ENCODE measurements around the gene RUFY4. TPM values are rescaled to one million over a fixed set of nuclear protein-coding genes. Genes with fewer than 3 reads are reported as not detected.

Gene RUFY4
- total RNA-seq, 1 donor from 2014 or later, result not detected

GRCh38 chr2:218029366-218030360 lies 39.4 kb upstream of the RUFY4 start:
- H3K4me3 ChIP-seq, result no peak overlapping the region
- H3K27me3 ChIP-seq (ENCODE audit: low read depth), result peaks cover 17% of the 10 kb centered on the region
- no peak for DNase-seq
- H3K27ac ChIP-seq (replicated peaks), result peak overlapping the region; percentile 89
- H3K36me3 ChIP-seq, result no peaks in the 10 kb centered on the region
- intact Hi-C loops (cut with micrococcal nuclease), result loop anchor here (10.0 kb wide), 1 partner anchor 245 kb away; no protein-coding TSS in a partner anchor
- peaks cover 74% of the 10 kb centered on the region for H3K4me1 ChIP-seq
- no peaks in the 10 kb centered on the region for H3K9me3 ChIP-seq (replicated peaks)
- TF ChIP-seq CTCF (IDR thresholded peaks at IDR 0.05; ENCODE audit: borderline replicate concordance), result no peak

DNA sequence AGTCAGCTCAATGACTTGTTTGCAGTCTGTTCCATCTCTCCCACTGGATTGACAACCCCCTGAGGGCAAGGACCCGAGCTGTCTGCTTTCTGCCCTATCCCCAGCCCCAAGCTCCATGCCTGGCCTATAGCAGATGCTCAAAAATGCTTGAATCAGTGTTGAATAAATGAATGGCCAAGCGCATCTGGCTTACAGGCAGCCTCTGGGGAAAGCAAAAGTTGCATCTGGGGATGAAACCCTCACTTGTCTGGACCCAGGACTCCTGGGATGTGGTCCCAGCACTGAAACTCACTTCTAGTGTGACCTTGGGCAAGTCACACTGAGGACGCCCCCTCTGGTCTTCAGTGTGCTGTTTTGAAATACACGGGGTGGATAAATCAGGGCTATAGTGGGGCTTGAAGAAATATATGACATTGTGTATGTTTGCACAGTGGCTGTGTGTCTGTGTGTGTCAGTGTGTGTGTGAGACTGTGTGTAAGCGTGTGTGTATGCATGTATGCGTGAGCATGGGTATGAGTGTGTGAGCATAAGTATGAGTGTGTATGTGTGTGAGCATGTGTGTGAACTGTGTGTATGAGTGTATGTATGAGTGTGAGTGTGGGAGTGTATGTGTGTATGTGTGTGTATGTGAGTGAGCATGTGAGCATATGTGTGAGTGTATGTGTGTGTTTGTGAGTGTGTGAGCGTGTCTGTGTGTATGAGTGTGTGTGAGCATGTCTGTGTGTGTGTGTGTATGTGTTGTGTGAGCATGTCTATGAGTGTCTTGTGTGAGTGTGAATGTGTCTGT lies 38.5 kb upstream of the RUFY4 start:
- H3K4me3 ChIP-seq, result no peak overlapping the region
- H3K27ac ChIP-seq (replicated peaks), result no peak overlapping the region
- H3K4me1 ChIP-seq, result peaks cover 65% of the 10 kb centered on the region
- peaks cover 17% of the 10 kb centered on the region for H3K27me3 ChIP-seq (ENCODE audit: low read depth)
- no peak for DNase-seq
- no peaks in the 10 kb centered on the region for H3K9me3 ChIP-seq (replicated peaks)
- TF ChIP-seq CTCF (IDR thresholded peaks at IDR 0.05; ENCODE audit: borderline replicate concordance), result no peak
- H3K36me3 ChIP-seq, result no peaks in the 10 kb centered on the region
- intact Hi-C loops (cut with micrococcal nuclease), result loop anchor here (10.0 kb wide), 1 partner anchor 246 kb away; no protein-coding TSS in a partner anchor

GRCh38 chr2:218031261-218031660 lies 37.8 kb upstream of the RUFY4 start:
- intact Hi-C loops (cut with micrococcal nuclease), result loop anchor here (10.0 kb wide), 1 partner anchor 246 kb away; no protein-coding TSS in a partner anchor
- H3K9me3 ChIP-seq (replicated peaks), result no peaks in the 10 kb centered on the region
- H3K27ac ChIP-seq (replicated peaks), result no peak overlapping the region
- no peak for DNase-seq
- no peaks in the 10 kb centered on the region for H3K36me3 ChIP-seq
- H3K4me3 ChIP-seq, result no peak overlapping the region
- peaks cover 58% of the 10 kb centered on the region for H3K4me1 ChIP-seq
- no peak for TF ChIP-seq CTCF (IDR thresholded peaks at IDR 0.05; ENCODE audit: borderline replicate concordance)
- H3K27me3 ChIP-seq (ENCODE audit: low read depth), result peaks cover 17% of the 10 kb centered on the region

DNA sequence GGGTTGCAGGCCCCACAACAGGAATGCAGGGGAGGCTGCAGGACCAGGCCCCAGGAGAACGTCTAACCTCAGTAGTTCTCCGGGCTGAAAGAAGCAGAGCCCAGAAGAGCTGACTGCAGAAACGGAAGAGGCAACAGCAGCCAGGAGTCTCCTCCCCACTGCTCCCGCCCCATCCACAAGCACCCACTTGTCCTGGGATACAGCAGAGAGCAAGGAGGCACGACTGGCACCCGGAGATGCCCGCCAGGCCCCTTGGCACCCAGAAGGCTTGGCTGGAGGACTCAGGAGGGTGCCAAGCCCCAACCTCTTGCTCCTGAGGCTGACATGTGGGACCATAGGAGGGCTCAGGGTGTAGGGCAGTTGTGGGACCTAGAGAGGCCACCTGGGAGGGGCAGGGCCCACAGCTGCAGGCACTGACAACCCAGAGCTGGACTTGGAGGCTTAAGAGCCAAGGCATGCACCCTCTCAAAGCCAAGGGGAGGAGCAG lies 37.2 kb upstream of the RUFY4 start:
- H3K4me1 ChIP-seq, result peaks cover 53% of the 10 kb centered on the region
- no peak overlapping the region for H3K27ac ChIP-seq (replicated peaks)
- H3K36me3 ChIP-seq, result no peaks in the 10 kb centered on the region
- intact Hi-C loops (cut with micrococcal nuclease), result loop anchor here (10.0 kb wide), 1 partner anchor 247 kb away; no protein-coding TSS in a partner anchor
- DNase-seq, result no peak
- peaks cover 17% of the 10 kb centered on the region for H3K27me3 ChIP-seq (ENCODE audit: low read depth)
- H3K4me3 ChIP-seq, result no peak overlapping the region
- no peak for TF ChIP-seq CTCF (IDR thresholded peaks at IDR 0.05; ENCODE audit: borderline replicate concordance)
- no peaks in the 10 kb centered on the region for H3K9me3 ChIP-seq (replicated peaks)

Data from left ventricle myocardium inferior (tissue), 1 donor.